Urinary bladder (tissue), 4 donors: Measurements from ENCODE around the gene HOXB7. TPM values are rescaled to one million over a fixed set of nuclear protein-coding genes. Genes with fewer than 3 reads are reported as not detected.

Source experiments
- DNase-seq: peaks from one replicate; pipeline ENCODE4 v3.0.0-alpha.2; 2015; ENCODE audit errors: extremely low spot score
- H3K27ac ChIP-seq: one replicate; pipeline ENCODE4 v1.5.1; 2013; ENCODE audit warnings: low read depth, mild to moderate bottlenecking, moderate library complexity
- H3K36me3 ChIP-seq: one replicate; pipeline ENCODE4 v1.6.1; 2013; ENCODE audit warnings: mild to moderate bottlenecking, moderate library complexity; ENCODE audit not compliant: insufficient read depth
- H3K4me1 ChIP-seq: one replicate; pipeline ENCODE4 v1.6.1; 2013; ENCODE audit warnings: mild to moderate bottlenecking, moderate library complexity; ENCODE audit not compliant: insufficient read depth
- H3K4me3 ChIP-seq: one replicate; pipeline ENCODE4 v1.5.1; 2013; ENCODE audit warnings: low read depth, low read length
- WGBS: extraction: QIAGEN DNeasy Blood & Tissue Kit; methylation state at CpG from one replicate; pipeline ENCODE4 v1.1.7; 2013; 5-methylcytosine and 5-hydroxymethylcytosine counted together
- polyA plus RNA-seq: library from polyadenylated mRNA; stranded (reverse); fragments of 200-250 nt; gene quantifications from one replicate; pipeline ENCODE4 v1.2.3, GENCODE V29; 2013
- total RNA-seq: library from RNA; depleted of rRNA; stranded (reverse); fragments of >200 nt; gene quantifications from one replicate; pipeline ENCODE4 v1.2.3, GENCODE V29; 2014
- donor health status: healthy with polysubstance abuse.
- donor health status: healthy.

Gene HOXB7
- total and polyA plus RNA-seq, 2 donors = 2.5 to 6.7 TPM

DNA sequence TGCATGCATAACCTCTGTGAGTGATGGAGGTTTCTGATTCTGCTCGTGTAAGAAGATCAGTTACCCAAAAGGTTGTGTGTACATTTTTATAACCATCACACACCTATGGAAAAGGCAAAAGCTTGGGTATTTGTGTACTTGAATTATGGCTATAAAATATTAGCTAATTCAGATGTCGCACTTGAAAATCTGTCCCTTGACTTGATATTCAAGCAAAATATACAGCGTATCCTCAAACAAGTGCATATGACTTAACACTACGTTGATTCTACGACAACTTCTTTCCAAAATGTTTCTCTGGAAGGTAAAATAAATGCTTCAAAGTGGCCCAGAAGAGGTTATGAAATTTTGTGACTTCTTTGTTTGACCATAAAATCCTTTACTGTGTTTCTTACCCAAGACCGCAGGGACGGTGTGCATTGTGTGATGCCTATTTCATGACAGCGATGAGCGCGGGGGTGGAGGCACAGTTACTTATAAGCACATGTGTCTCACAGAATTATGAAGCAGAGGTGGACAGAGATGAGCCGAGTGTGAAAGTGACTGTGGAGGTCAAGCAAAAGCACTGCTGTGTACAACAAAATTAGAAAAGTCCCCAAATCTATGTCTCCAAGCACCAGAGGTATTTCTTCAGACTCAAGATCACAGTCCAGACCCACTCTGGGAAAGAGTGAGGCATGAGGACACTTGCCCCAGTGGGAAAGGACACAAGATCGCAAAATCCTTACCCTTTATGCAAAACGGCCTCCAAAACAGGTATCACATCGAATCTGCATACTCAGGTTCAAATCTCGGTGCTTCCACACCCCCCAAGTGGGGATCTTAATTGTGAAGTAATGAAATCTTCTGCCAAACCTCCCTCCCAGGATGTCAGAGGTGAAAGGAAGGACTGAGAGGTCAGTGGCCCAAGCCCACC lies 19.4 kb upstream of the HOXB7 start:
- Histone ChIP-seq H3K4me1 (no peaks in the 10 kb centered on the region), H3K36me3 (no peaks in the 10 kb centered on the region), H3K4me3 (no peak overlapping the region), H3K27ac (no peak overlapping the region)
- 38% methylated on average over 15 of the region's 15 CpGs for WGBS
- no peak for DNase-seq

DNA sequence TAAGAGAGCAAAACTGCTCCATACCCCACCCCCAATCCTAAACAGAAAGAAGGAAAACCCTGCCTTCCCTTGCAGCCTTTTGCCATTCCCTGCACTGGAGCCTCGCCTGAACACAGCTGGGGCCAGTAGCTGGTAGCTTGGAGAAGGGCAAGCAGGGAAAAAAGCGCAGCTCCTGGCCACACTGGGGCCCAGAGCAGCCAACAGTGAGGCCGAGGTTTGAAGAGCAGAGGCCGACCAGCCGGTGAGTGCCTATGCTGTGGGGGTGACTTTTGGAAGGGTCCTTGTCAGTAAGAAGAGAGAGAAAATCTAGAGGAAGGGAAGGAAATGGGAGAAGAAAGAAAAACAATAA lies 18.6 kb upstream of the HOXB7 start:
- H3K4me3 ChIP-seq = no peak overlapping the region
- H3K27ac ChIP-seq = no peak overlapping the region
- WGBS = 31% methylated on average over 5 of the region's 5 CpGs
- no peaks in the 10 kb centered on the region for H3K4me1 ChIP-seq
- H3K36me3 ChIP-seq = no peaks in the 10 kb centered on the region
- DNase-seq = no peak

DNA sequence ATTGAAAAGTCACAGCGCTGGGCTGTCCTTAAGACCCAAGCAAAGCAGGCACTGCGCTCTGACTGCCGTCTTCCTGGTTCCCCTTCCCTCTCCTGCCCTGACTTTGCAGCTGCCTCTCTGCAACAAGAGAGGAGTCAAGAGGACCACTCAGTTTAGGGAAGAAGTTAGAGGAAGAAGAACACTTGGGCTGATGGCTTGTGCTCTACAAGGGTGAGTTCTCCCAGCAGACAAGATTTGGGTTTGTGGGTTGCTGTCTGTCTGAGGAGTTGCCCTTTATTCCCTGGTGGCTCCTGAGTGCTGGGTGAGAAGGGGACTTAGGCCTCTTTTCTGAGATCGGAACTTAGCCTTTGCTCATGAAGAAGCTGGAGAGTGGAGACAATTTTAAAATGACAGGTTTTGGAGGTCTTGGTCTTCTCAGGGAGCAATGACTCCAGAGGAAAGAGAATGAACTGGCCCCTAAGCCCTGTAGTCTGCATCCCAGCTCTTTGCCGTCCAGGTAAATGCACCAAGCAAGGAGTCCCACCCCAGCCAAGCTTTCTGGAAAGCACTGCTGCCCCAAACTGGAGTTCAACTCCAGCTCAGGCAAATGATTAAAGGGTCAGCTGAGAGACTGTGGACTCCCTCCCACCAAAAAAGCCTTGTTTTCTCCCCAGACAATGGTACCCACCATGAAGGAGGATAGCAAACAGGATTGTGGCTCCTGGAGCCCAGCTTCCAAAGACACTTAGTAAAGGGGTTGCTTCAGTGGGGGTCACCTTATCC lies 18.0 kb upstream of the HOXB7 start:
- H3K4me3 ChIP-seq = no peak overlapping the region
- H3K36me3 ChIP-seq = no peaks in the 10 kb centered on the region
- 26% methylated on average over 5 of the region's 5 CpGs for WGBS
- DNase-seq = no peak
- no peak overlapping the region for H3K27ac ChIP-seq
- no peaks in the 10 kb centered on the region for H3K4me1 ChIP-seq

DNA sequence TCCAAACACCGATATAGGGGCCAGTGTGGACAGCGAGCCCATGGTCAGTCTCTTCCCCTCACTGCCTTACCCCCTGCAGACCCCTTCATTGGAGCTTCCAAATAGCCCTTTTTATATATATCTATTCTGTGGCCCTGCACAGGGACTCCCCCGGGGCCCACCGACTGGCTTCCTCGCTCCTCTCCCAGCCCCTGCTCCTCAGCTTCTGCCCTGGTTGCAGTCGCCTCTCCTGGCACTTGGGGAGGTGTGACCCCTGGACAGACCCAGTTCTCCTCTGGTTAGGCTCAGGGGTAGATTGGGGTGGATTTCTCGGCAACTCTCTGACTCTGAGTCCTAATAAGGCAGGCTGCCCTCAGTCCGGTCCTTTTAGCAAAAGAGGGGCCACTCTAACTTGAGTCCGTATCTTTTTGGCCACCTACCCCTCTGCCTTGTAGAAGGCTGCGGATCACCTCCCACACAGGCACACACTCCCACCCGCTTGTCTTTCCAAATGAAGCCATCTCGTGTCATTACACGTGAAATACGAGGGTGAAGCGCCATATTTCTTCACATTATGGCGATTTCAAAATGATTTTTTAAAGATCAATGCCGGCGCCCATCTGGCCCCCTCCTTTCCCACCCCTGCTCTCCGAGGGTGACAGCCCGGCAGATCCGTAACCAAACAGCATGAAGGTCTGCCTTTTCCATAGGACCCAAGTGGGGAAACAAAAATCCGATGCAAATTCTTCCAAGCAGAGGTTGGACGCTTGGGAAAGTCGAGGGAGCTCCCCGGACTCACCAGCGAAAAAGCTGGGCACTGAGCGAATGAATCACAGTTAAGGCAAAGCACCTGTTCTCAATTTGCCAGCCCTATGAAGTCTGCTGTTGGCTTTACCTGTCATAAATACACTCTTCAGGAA lies 17.1 kb upstream of the HOXB7 start:
- H3K27ac ChIP-seq = no peak overlapping the region
- no peak overlapping the region for H3K4me3 ChIP-seq
- H3K4me1 ChIP-seq = no peaks in the 10 kb centered on the region
- no peak for DNase-seq
- 23% methylated on average over 27 of the region's 27 CpGs for WGBS
- no peaks in the 10 kb centered on the region for H3K36me3 ChIP-seq

DNA sequence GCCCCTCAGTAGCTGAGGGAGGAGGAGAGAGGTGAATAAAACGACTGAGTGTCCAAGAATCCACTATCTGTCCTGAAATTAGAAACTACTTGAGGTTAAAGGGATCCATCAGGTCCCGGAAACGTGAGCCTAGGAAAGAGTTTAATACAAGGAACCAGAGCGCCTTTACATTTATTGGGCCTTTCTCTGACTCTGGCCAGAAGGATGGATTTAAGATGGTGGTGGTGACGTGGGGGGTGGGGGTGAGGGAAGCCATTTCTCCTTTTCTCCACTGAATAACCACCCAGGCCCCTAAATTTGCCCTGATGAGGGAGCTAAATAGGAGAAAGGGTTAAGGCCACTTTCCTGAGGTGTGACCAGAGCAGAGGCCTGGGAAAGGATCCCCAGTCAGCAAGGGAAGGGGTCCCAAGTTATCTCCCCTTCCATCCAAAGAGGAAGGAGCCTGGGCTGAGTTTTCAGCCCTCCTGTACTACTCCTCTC lies 16.3 kb upstream of the HOXB7 start:
- no peak overlapping the region for H3K27ac ChIP-seq
- 19% methylated on average over 5 of the region's 5 CpGs for WGBS
- no peak for DNase-seq
- no peaks in the 10 kb centered on the region for H3K36me3 ChIP-seq
- H3K4me3 ChIP-seq = no peak overlapping the region
- no peaks in the 10 kb centered on the region for H3K4me1 ChIP-seq

DNA sequence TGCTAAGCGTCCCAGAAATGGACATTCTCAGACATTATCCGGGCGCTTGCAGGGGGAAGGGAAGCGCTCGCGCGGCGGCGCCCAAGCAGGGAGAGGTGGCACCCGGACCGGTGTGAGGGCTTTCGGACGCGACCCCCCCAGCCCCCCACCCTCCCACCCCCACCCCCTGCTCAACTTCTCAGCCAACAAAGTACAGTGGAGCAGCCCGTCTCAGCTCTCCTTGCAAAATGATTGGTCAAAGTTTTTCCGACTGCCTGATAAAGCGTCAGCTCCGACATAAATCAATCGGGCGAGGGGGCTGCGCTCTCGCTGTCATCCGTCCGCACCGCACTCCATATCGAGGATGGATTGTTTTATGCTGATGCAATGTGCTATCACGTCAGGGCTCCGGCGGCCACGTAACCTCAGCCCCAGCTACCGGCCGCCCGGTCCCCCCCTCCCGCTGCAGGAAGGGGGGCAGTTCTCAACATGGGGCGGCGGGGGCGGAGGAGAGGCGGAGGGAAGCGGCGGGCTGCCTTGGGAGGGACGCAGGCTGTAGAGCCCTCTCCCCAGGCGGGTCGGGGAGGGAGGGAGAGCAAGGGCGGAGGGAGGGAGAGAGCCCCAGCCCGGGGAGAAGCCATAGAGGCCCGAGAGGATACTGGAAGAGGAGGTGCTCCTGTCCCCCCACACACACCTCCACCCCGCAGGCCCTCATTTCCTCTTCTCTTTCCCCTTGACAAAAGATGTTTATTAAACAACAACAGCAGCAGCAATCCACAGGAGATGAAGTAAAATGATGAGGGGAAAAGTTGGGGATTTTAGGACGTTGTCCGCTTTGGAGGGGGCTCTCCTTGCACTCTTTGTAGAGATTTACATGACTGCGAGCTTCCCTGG lies 15.7 kb upstream of the HOXB7 start, which contains the start of gene HOXB9:
HOXB9 (minus strand) TSS at position 114 of the 873 bp plus-strand sequence; CDS start at position 25, 89 bp downstream.
- H3K4me3 ChIP-seq = peak within 1 kb of the TSS; percentile 33
- no peaks in the 10 kb centered on the region for H3K36me3 ChIP-seq
- no peak for DNase-seq
- no peak within 1 kb of the TSS for H3K27ac ChIP-seq
- WGBS = 1% methylated on average over 50 of the region's 50 CpGs
- H3K4me1 ChIP-seq = no peaks in the 10 kb centered on the region

DNA sequence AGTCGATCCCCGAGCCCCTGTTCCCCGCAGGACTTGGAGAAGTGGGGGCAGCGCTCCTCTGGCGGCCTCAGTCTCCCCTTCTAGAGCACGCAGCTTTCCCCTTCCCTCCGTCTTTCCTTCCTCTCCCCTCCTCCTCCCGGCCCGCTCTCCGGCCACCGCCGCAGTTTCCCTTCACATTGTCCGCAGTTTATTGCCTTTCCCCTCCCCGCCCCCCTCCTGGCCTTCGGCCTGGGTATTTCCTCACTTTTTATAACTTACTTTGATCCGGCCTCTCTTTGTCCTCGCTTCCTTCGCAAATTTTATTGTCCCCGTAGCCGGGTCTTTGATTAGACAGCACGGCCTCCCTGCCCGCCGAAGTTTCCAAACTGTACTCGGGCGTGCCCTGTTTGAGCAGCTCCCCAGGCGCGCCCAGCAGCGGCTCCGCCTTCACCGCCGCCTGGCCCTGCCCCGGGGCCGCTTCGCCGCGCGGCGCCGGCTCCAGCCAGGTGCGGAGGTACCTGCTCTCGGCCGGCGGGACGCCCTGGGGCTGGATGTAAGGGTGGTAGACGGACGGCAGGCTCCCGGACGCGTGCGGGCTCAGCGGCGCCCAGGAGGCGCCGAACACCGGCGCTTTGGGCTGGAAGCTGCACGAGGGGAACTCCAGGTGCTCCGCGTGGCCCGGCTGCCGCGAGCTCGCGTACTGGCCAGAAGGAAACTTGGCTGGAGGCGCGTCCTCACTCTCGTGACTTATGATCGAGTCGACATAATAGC lies 14.9 kb upstream of the HOXB7 start:
- Histone ChIP-seq H3K4me1 (no peaks in the 10 kb centered on the region), H3K27ac (no peak overlapping the region), H3K36me3 (no peaks in the 10 kb centered on the region), H3K4me3 (peak overlapping the region; percentile 33)
- WGBS = 1% methylated on average over 69 of the region's 69 CpGs
- DNase-seq = no peak

DNA sequence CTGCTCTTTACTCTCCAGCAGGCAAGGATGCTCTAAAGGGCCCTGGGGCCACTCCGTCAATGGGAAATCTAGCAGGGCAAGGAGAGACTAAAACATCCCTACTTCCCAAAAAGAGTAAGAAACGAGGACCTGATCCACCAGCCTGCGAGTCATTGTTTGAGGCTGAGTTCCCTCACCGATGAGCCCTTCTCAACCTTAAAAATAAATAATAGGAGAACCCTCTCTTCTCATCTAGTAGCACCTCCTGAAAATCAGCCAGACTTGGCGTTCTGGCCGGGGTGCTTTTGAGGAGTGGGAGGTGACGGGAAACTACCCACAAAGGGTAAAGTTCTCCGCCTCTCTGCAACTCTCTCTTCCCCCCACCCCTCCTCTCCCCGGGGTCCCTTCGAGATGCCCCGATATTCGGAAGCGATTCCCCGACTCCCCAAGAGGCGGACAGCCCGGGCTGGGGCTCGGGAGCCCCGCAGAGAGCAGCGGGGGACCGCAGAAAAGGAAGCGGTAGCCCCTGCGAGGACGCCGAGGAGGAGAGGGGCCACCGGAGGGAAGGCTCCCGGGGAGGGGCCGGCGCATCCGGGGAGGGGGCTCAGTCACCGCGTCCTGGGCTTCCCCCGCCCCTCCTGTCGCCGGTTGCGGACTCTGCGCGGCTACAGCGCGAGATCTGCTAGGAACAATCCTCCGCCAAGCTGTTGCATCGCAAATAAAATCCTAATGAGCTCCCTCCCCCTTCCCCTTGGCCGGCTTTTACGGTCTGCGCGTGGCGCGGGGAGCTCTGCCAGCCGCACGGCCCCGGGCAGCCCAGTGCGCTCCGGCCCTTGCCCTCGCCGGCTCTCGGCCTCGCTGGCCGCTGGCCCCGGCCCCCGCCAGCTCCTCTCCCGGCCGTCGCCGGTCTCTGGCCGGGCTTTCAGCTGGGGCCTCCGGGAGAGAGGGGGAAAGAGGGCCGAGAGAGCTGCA lies 14.0 kb upstream of the HOXB7 start:
- 1% methylated on average over 66 of the region's 66 CpGs for WGBS

DNA sequence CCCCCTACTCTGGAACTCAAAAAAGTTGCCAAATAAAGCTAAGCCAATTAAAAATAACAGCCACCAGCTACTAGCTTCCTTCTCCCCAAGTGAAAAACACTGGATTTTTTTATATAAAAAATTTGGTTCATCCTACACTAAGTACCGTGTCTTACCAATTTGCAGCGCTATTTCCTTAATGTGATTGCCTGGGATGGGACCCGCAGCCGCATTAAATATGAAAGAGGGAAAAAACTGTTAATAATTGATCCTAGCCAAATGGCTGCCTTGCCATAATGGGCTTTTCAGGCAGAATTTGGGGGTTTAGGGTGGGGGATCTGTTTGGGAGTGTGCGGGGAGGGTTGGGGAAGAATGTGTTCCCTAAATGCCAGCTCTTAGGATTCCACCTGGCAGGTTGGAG lies 13.3 kb upstream of the HOXB7 start:
- no peaks in the 10 kb centered on the region for H3K4me1 ChIP-seq
- H3K36me3 ChIP-seq = no peaks in the 10 kb centered on the region
- 31% methylated on average over 5 of the region's 5 CpGs for WGBS
- H3K27ac ChIP-seq = no peak overlapping the region
- no peak for DNase-seq
- no peak overlapping the region for H3K4me3 ChIP-seq

More for the DNA sequence above, 14.0 kb upstream of the HOXB7 start:
- Histone ChIP-seq H3K4me3 (peak overlapping the region; percentile 33), H3K27ac (no peak overlapping the region), H3K4me1 (no peaks in the 10 kb centered on the region), H3K36me3 (no peaks in the 10 kb centered on the region)
- no peak for DNase-seq

DNA sequence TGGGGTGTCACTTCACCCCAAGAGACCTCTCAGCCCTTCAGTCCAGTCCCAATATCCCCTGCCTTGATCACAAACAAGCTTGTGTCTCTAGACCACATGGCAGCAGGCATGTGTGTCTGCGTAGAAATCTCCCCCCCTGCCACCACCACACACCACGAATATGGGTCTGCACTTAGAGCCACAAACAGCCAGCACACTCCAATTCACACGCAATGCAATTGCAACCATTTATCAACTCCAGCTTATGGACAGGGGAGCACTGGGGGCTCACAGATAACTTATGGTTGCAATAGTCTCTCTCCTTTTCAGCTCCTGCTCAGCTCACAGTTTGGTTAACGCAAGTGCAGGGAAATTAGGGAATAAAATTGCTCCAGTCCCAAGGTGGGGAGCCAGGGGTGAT lies 12.8 kb upstream of the HOXB7 start:
- Histone ChIP-seq H3K4me3 (no peak overlapping the region), H3K36me3 (no peaks in the 10 kb centered on the region), H3K4me1 (no peaks in the 10 kb centered on the region), H3K27ac (no peak overlapping the region)
- no peak for DNase-seq
- 26% methylated on average over 4 of the region's 4 CpGs for WGBS

DNA sequence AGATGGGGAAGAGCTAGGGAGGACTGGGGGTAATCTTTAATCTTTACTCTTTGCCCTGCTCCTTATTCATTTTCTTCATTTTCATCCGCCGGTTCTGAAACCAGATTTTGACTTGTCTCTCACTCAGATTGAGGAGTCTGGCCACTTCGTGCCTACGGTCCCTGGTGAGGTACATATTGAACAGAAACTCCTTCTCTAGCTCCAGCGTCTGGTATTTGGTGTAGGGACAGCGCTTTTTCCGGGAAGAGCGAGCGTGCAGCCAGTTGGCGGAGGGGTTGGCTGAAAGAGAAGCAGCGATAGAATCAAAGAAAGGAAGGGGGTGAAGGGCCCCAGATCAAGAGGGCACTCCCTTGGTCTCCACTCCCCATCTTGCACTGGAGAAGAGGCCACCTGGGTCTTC lies 12.0 kb upstream of the HOXB7 start:
- Histone ChIP-seq H3K4me1 (no peaks in the 10 kb centered on the region), H3K27ac (no peak overlapping the region), H3K36me3 (no peaks in the 10 kb centered on the region), H3K4me3 (no peak overlapping the region)
- no peak for DNase-seq
- 33% methylated on average over 11 of the region's 11 CpGs for WGBS
